Calu3 (cell line): ENCODE data around the gene CCDC90B. TPM values are rescaled to one million over a fixed set of nuclear protein-coding genes. Genes with fewer than 3 reads are reported as not detected.

ENCODE experiments used
- BruUV-seq: library from RNA; stranded (reverse); fragments of 400-500 nt; replicated peaks from 2 replicates; lab custom pipeline; 2021; lab: Mats Ljungman, UMichigan
- CTCF ChIA-PET: fragments of 300-600 bp; sonication (Branson Sonifier 250); formaldehyde crosslinking; loops from one replicate; lab custom pipeline; 2022; ENCODE audit warnings: antibody characterized with exemption; lab: Charles Lee
- DNase-seq: peaks from one replicate; pipeline ENCODE4 v3.0.0; 2022
- H3K27ac Mint-ChIP-seq: one replicate; pipeline ENCODE4 v1.8.0; 2022; ENCODE audit warnings: mixed read lengths; ENCODE audit not compliant: unreplicated experiment
- H3K27me3 Mint-ChIP-seq: one replicate; pipeline ENCODE4 v1.8.0; 2022; ENCODE audit warnings: mixed read lengths; ENCODE audit not compliant: unreplicated experiment
- H3K36me3 Mint-ChIP-seq: one replicate; pipeline ENCODE4 v1.8.0; 2022; ENCODE audit warnings: mild to moderate bottlenecking, moderate library complexity, mixed read lengths; ENCODE audit not compliant: insufficient read depth, unreplicated experiment
- H3K4me1 Mint-ChIP-seq: one replicate; pipeline ENCODE4 v1.8.0; 2022; ENCODE audit warnings: mild to moderate bottlenecking, low read depth, mixed read lengths; ENCODE audit not compliant: unreplicated experiment
- H3K4me3 Mint-ChIP-seq: one replicate; pipeline ENCODE4 v1.8.0; 2022; ENCODE audit warnings: mild to moderate bottlenecking, low read depth, moderate library complexity, mixed read lengths; ENCODE audit not compliant: unreplicated experiment
- H3K9me3 Mint-ChIP-seq: one replicate; pipeline ENCODE4 v1.8.0; 2022; ENCODE audit warnings: low read depth, mixed read lengths; ENCODE audit not compliant: unreplicated experiment
- CTCF ChIP-seq: fragments of 200-600 bp; IDR thresholded peaks from one replicate; pipeline ENCODE4 v1.8.0; 2022; ENCODE audit warnings: antibody characterized with exemption; ENCODE audit not compliant: unreplicated experiment
- intact Hi-C: fragments of 100-400 bp; cut with micrococcal nuclease; formaldehyde crosslinking; loops from one replicate; pipeline ENCODE4 v1.10.0; 2022; ENCODE audit not compliant: unreplicated experiment
- total RNA-seq: library from RNA; stranded (reverse); gene quantifications from 2 replicates; pipeline ENCODE4 v1.2.3, GENCODE V29; 2022

Gene CCDC90B
- total RNA-seq, 1 experiment from 2014 or later: 21.8 TPM

- Mint-ChIP-seq H3K36me3 (no peaks in the 10 kb centered on the region), H3K4me1 (peaks cover 32% of the 10 kb centered on the region), H3K27ac (no peak overlapping the region), H3K27me3 (no peaks in the 10 kb centered on the region), H3K9me3 (no peaks in the 10 kb centered on the region), H3K4me3 (no peak overlapping the region)
- DNase-seq: no peak
- BruUV-seq: no TSS peak
- CTCF ChIA-PET: interaction anchor here (0.6 kb wide), 1 partner anchor 30 kb away, joined by 3 read pairs; no protein-coding TSS in a partner anchor
- intact Hi-C loops: loop anchor here (10.0 kb wide), 1 partner anchor 531 kb away; no protein-coding TSS in a partner anchor
- TF ChIP-seq CTCF: no peak
These were observed 30.8 kb downstream of the CCDC90B start for GRCh38 chr11:83255366-83255765.

DNA sequence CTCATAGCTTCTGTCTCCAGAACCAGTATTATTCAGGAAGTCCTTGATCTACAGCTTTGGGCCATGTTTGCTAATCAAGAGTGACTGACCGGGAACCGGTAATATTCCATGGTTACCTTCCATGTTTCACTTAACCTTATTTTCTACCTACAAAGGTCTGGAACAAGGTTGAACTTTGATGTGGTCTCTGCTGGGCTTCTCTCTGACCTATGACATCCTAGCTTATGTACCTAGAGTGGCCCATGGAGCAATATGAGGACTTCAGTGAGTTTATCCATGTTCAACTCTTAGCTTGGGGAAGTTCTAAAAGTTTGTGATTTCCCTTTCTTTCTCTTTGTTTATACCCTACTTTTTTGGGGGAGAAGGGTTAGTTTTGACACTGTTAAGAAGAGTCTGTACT, 33.2 kb downstream of the CCDC90B start:
- Mint-ChIP-seq H3K4me3 (no peak overlapping the region), H3K27ac (no peak overlapping the region), H3K4me1 (peaks cover 28% of the 10 kb centered on the region), H3K36me3 (no peaks in the 10 kb centered on the region), H3K27me3 (no peaks in the 10 kb centered on the region), H3K9me3 (no peaks in the 10 kb centered on the region)
- CTCF ChIA-PET: no interaction called here
- intact Hi-C loops: loop anchor here (10.0 kb wide), 1 partner anchor 528 kb away; no protein-coding TSS in a partner anchor
- DNase-seq: no peak
- BruUV-seq: no TSS peak
- no peak for TF ChIP-seq CTCF

- no peak overlapping the region for H3K4me3 Mint-ChIP-seq
- H3K27ac Mint-ChIP-seq: no peak overlapping the region
- DNase-seq: no peak
- CTCF ChIA-PET: no interaction called here
- no peak for TF ChIP-seq CTCF
- no peaks in the 10 kb centered on the region for H3K27me3 Mint-ChIP-seq
- H3K36me3 Mint-ChIP-seq: no peaks in the 10 kb centered on the region
- no TSS peak for BruUV-seq
- H3K4me1 Mint-ChIP-seq: peaks cover 21% of the 10 kb centered on the region
- H3K9me3 Mint-ChIP-seq: no peaks in the 10 kb centered on the region
- intact Hi-C loops: loop anchor here (10.0 kb wide), 1 partner anchor 527 kb away; no protein-coding TSS in a partner anchor
These were observed 33.9 kb downstream of the CCDC90B start for GRCh38 chr11:83252266-83252665.

GRCh38 chr11:83249972-83250593, 36.1 kb downstream of the CCDC90B start:
- no TSS peak for BruUV-seq
- peaks cover 4% of the 10 kb centered on the region for H3K4me1 Mint-ChIP-seq
- H3K4me3 Mint-ChIP-seq: no peak overlapping the region
- H3K9me3 Mint-ChIP-seq: no peaks in the 10 kb centered on the region
- no peak overlapping the region for H3K27ac Mint-ChIP-seq
- TF ChIP-seq CTCF: no peak
- H3K27me3 Mint-ChIP-seq: no peaks in the 10 kb centered on the region
- no peaks in the 10 kb centered on the region for H3K36me3 Mint-ChIP-seq
- intact Hi-C loops: loop anchor here (2.0 to 10.0 kb wide), 2 partner anchors 343 to 525 kb away; no protein-coding TSS in a partner anchor
- CTCF ChIA-PET: interaction anchor here (1.6 kb wide), 1 partner anchor 43 kb away, joined by 4 read pairs; no protein-coding TSS in a partner anchor
- DNase-seq: no peak
